Activated CD4-positive, alpha-beta T cell treated with anti-CD3 and anti-CD28 coated beads, Interleukin-2, amount 50 U/mL, for 16 hours (primary cell): Measurements from ENCODE around the gene CNTLN.
"Not testable (repeated sequence)": the region's sequence is repeated elsewhere in the genome, so short reads cannot be mapped to it uniquely, and the experiment has no call there.

ENCODE experiments used
- DNase-seq: peaks from one replicate; pipeline ENCODE4 v3.0.0-alpha.2; 2020

The CNTLN gene

DNA sequence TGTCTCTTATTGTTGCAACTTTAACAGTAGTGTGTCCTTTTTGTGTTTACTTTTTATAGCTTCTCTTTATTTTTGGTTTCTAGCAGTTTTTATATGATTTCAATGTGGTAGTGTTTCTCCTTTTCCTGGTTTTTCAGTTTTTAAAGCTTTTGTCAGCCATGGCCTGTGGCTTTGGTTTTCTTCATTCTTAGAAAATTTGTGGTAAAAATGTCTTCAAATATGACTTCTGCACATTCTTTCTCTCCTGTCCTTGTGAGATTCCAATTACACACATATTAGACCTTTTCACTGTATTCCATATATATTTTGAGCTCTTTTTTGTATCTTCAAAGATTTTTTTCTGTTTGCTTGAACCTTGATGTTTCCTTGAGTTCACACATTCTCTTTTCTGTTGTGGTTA is 180.5 kb downstream of the CNTLN start:
- no peak for DNase-seq

DNA sequence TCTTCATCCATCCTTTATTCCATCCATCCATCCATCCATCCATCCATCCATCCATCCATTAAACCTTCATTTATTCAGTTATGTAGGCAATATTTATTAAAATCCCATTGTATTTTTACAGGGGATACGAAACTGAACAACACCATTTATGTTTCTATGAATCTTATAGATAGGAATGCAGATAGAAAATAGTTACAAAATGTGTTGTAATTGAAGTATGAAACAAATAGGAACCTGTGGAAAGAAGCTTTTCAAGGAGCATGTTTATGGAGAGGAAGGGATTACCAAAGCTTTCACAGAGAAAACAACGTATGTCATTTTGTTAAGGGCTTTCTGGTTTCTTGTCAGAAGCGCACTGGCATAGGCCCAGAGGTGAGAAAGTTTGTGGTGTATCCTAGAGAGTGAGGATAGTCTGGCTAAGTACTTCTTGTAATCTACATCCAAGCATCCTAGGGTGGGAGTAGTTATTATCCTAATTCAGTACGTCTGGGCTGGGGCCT is 184.0 kb downstream of the CNTLN start:
- DNase-seq, result no peak

DNA sequence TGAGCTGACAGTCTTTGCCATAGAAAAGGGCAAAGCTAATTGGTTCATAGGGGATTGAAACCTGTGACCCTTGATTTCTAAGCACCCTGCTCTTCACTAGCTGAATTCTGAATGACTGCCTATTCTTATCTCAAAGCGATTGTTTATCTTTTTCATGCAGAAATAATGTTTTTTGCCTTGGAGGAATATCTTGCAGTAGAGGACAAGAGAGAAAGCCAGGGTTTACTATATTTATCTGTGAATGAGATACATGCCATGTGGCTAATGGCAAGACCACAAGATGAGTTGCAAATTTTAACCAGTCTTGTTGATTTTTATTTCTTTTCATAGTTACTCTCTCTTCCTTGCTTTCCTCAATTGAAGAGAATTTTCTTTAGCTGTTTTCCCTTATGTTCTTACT is 185.0 kb downstream of the CNTLN start:
- no peak for DNase-seq

GRCh38 chr9:17322882-17323864 is 188.3 kb downstream of the CNTLN start:
- DNase-seq, result no peak

GRCh38 chr9:17328331-17328730 is 193.5 kb downstream of the CNTLN start:
- no peak for DNase-seq

DNA sequence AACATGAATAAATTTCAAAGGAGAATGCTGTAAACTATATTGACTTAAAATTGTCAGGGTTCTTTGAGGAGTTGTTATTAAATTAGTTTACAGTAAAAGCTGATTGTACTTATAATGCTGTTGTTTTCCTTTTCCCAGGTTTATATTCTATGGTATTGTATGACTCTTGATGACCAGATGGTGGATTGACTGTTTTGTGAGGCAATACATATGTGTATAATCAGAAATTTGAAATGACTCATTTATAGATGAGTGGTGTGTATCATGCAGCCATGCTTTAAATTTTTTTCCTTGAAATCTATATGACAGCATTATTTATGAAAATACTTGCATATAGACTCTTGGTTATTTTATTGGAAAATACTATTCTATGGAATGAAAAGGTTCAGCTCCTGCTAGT is 195.3 kb downstream of the CNTLN start:
- no peak for DNase-seq

GRCh38 chr9:17332115-17332514 is 197.3 kb downstream of the CNTLN start:
- DNase-seq, result no peak

DNA sequence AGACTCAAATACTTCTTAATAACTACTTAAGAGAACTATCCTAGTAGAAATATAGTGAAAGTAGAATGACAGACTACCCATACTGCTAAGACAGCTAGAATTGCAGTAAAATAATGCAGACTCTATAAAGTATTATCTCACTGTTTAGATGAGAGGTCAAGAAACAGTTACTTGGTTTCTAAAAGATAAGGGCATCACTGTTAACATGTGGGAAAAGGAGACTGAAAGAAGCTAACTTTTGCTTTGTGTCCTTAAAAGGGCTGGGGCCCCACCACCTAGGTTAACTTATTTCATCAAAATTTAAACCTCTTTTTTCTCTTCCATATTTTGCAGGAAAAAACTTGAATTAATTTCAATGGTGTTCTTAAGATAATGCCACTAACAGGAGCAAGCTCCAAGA is 204.3 kb downstream of the CNTLN start:
- no peak for DNase-seq

GRCh38 chr9:17342696-17343095 is 207.9 kb downstream of the CNTLN start:
- DNase-seq, result no peak

GRCh38 chr9:17349831-17350230 is 215.0 kb downstream of the CNTLN start:
- DNase-seq, result no peak

GRCh38 chr9:17354006-17354405 is 219.2 kb downstream of the CNTLN start:
- not testable (repeated sequence) for DNase-seq

GRCh38 chr9:17361378-17361777 is 226.5 kb downstream of the CNTLN start:
- DNase-seq, result no peak

GRCh38 chr9:17367035-17367434 is 232.2 kb downstream of the CNTLN start:
- DNase-seq, result no peak

DNA sequence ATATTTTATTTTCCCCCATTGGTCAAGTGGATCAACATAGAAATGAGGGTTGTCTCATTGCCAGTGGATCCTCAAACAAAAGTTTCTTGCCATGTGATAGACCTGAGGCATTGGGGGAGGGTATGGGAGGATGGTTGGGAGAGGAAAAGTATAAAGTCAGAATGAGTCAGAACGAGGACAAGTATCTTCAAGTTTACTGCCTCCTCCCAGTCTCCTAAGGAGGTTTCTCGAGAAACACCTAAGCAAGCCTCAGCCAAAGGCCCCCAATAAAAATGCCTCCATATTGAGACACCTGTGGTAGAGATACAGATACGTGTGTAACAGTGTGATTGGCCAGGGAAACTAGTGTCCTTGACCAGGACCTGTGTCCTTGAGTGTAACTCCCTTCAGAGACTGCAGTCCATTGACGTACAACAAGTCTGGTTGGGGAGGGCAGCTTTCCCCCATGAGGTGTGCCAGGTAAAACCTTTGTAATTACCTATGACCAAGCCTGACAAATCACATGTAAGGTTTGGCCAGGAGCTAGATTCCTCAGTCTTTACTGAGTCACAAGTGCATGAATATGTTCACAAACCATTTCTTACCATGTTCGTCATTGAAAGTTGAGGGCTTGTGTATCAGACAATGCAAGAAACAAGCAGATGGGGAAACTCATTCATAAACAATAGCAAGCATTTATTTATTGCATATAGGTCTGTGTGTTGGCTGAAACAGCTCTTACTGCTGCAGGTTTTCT is 245.5 kb downstream of the CNTLN start:
- no peak for DNase-seq

GRCh38 chr9:17387565-17387964 is 252.7 kb downstream of the CNTLN start:
- DNase-seq, result no peak

DNA sequence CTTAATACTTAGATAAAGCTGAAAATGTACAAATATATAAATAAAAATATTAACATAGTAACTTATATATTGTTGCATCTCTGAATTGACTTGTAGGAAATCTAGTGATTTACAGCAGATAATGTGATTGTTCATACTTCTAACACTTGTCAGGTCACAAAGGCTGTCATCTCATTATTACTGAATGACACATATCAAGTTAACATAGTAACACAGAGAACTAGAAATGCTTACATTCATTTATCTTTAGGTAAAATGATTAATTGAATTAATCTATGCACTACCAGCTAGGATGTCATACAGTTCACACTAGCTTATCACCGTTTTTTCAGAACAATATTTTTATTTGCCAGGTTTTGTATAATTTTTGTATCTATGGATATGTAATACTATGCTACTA is 254.2 kb downstream of the CNTLN start:
- no peak for DNase-seq

GRCh38 chr9:17394881-17395510 is 260.2 kb downstream of the CNTLN start:
- DNase-seq, result no peak

- DNase-seq, result not testable (repeated sequence)
These were observed 262.4 kb downstream of the CNTLN start for GRCh38 chr9:17397166-17397728.

DNA sequence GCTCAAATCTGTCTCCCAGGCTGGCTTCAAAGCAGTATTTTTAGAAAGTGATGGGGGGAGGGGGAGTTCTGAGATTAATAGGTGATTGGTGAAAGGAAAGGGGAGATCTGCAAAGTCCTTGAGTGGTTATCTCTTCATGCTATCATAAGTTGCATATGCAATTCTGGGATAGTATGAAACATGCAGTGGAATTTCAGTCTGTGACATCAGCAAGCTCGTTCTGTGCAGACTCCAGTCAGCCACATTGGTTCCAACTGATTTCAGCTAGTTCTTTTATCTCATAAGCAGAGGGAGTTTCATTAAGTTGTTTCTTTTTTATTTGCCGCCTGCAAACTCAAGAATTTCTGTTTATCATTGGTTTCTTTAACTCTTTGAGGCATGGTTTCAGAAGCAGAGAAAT is 263.5 kb downstream of the CNTLN start:
- DNase-seq, result no peak

- DNase-seq, result no peak
These were observed 267.0 kb downstream of the CNTLN start for GRCh38 chr9:17401858-17402257.

GRCh38 chr9:17402309-17402708 is 267.5 kb downstream of the CNTLN start:
- DNase-seq, result no peak

DNA sequence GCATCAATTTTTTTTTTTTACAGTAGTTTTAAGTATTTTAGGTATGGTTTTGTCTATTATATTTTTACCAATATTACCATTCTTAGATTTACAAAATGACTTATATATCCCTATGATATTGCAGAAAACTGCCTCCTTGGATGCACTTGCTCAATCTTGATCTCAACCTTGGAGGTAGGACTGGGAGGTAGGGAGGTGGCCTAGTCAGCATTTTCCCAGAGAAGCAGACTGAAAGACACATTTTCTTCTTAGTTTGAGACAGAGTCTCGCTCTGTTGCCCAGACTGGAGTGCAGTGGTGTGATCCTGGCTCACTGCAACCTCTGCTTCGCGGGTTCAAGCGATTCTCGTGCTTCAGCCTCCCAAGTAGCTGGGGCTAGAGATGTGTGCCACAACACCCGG is 268.7 kb downstream of the CNTLN start:
- no peak for DNase-seq

- no peak for DNase-seq
These were observed 280.1 kb downstream of the CNTLN start for GRCh38 chr9:17414986-17415385.
